Measurements from ENCODE around the gene IL18R1. TPM values are rescaled to one million over a fixed set of nuclear protein-coding genes. Genes with fewer than 3 reads are reported as not detected.

IL18R1 gene
- total and polyA plus RNA-seq, 4 donors: 7.5 to 63.5 (median 25.7) TPM

DNA sequence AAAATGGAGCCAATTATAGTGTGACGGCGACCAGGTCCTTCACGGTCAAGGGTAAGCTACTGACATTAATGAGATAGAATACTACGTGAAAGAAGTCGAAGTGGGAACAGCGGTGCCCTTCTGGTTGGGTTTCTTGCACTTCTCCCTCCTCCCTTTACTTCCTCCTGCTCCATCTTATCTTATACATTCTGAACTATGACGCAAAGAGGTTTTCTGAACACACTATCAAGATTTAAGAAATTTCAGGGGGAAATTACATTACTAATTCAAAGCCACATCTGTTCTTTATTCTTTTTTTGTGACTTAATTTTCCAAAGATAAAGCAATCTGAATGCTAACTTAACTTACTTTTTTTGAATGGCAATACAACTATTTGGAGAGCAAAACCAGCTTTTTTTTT, 14.8 kb upstream of the IL18R1 start:
- no peak overlapping the region for H3K27ac ChIP-seq (ENCODE audit: low read depth in 1 of 2, low read length in 1 of 2)
- peaks cover 0 to 4% (median 0%) of the 10 kb centered on the region in 4 donors for H3K36me3 ChIP-seq (ENCODE audit: control insufficient read depth in 4 of 4, insufficient read depth in 4 of 4, low read length in 4 of 4)
- ATAC-seq (ENCODE audit: insufficient read depth, low FRiP score): no peak
- H3K9me3 ChIP-seq (ENCODE audit: control insufficient read depth in 4 of 4, insufficient read depth in 3 of 4, low read length in 3 of 4): no peaks in the 10 kb centered on the region
- no peaks in the 10 kb centered on the region for H3K27me3 ChIP-seq (ENCODE audit: control insufficient read depth in 3 of 3, insufficient read depth in 3 of 3, low read length in 2 of 3)
- DNase-seq: no peak
- H3K4me3 ChIP-seq: no peak overlapping the region
- TF ChIP-seq, protein P1, sequence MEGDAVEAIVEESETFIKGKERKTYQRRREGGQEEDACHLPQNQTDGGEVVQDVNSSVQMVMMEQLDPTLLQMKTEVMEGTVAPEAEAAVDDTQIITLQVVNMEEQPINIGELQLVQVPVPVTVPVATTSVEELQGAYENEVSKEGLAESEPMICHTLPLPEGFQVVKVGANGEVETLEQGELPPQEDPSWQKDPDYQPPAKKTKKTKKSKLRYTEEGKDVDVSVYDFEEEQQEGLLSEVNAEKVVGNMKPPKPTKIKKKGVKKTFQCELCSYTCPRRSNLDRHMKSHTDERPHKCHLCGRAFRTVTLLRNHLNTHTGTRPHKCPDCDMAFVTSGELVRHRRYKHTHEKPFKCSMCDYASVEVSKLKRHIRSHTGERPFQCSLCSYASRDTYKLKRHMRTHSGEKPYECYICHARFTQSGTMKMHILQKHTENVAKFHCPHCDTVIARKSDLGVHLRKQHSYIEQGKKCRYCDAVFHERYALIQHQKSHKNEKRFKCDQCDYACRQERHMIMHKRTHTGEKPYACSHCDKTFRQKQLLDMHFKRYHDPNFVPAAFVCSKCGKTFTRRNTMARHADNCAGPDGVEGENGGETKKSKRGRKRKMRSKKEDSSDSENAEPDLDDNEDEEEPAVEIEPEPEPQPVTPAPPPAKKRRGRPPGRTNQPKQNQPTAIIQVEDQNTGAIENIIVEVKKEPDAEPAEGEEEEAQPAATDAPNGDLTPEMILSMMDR (IDR thresholded peaks at IDR 0.05; ENCODE audit: control extremely low read depth, extremely low read depth): no peak
- peaks cover 0 to 12% (median 3%) of the 10 kb centered on the region in 5 donors for H3K4me1 ChIP-seq (ENCODE audit: control insufficient read depth in 5 of 5, insufficient read depth in 5 of 5, low read length in 5 of 5)
- WGBS, 2 donors: 59 to 82% methylated on average over 7 of the region's 7 CpGs
- H3K9ac ChIP-seq (ENCODE audit: insufficient read depth in 1 of 2, low read length in 2 of 2): no peak overlapping the region

DNA sequence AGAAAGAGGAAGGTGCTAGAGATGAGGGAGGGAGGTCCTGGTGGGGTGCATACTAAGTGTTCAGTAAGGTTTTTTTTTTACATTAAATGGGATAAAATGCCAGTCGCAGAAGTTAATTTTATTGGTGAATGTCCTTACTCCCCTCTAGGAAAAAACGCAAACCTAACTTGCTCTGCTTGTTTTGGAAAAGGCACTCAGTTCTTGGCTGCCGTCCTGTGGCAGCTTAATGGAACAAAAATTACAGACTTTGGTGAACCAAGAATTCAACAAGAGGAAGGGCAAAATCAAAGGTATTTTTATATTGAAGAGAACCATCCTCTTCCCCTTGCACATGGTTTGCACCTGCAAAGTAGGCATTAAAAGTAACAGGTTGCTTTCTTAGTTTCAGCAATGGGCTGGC, 12.7 kb upstream of the IL18R1 start:
- H3K9me3 ChIP-seq (ENCODE audit: control insufficient read depth in 4 of 4, insufficient read depth in 3 of 4, low read length in 3 of 4): no peaks in the 10 kb centered on the region
- no peak overlapping the region for H3K27ac ChIP-seq (ENCODE audit: low read depth in 1 of 2, low read length in 1 of 2)
- ATAC-seq (ENCODE audit: insufficient read depth, low FRiP score): no peak
- H3K4me1 ChIP-seq (ENCODE audit: control insufficient read depth in 5 of 5, insufficient read depth in 5 of 5, low read length in 5 of 5): peaks cover 0 to 2% (median 0%) of the 10 kb centered on the region in 5 donors
- H3K36me3 ChIP-seq (ENCODE audit: control insufficient read depth in 4 of 4, insufficient read depth in 4 of 4, low read length in 4 of 4): peaks cover 0 to 4% (median 0%) of the 10 kb centered on the region in 4 donors
- H3K4me3 ChIP-seq: no peak overlapping the region
- H3K27me3 ChIP-seq (ENCODE audit: control insufficient read depth in 3 of 3, insufficient read depth in 3 of 3, low read length in 2 of 3): no peaks in the 10 kb centered on the region
- peak in 2 of 3 donors; percentile 34 to 70 for DNase-seq
- no peak overlapping the region for H3K9ac ChIP-seq (ENCODE audit: insufficient read depth in 1 of 2, low read length in 2 of 2)
- TF ChIP-seq, protein P1 (IDR thresholded peaks at IDR 0.05; ENCODE audit: control extremely low read depth, extremely low read depth): no peak
- WGBS, 2 donors: 54 to 82% methylated on average over 3 of the region's 3 CpGs

DNA sequence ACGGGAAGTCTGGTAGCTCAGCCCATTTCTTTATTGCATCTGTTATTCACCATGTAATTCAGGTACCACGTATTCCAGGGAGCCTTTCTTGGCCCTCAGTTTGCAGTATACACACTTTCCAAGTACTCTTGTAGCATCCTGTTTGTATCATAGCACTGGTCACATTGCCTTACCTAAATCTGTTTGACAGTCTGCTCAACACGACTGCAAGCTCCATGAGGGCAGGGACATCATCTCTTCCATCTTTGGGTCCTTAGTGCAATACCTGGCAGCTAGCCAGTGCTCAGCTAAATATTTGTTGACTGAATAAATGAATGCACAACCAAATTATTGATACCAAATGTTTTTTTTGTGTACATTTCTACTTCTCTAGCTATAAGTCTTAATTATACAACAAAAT, 11.2 kb upstream of the IL18R1 start:
- 94 to 97% methylated on average over 3 of the region's 3 CpGs for WGBS, 2 donors
- Histone ChIP-seq H3K27ac (ENCODE audit: low read depth in 1 of 2, low read length in 1 of 2) (no peak overlapping the region), H3K4me1 (ENCODE audit: control insufficient read depth in 5 of 5, insufficient read depth in 5 of 5, low read length in 5 of 5) (no peaks in the 10 kb centered on the region), H3K9me3 (ENCODE audit: control insufficient read depth in 4 of 4, insufficient read depth in 3 of 4, low read length in 3 of 4) (no peaks in the 10 kb centered on the region), H3K9ac (ENCODE audit: insufficient read depth in 1 of 2, low read length in 2 of 2) (no peak overlapping the region), H3K27me3 (ENCODE audit: control insufficient read depth in 3 of 3, insufficient read depth in 3 of 3, low read length in 2 of 3) (no peaks in the 10 kb centered on the region), H3K4me3 (no peak overlapping the region), H3K36me3 (ENCODE audit: control insufficient read depth in 4 of 4, insufficient read depth in 4 of 4, low read length in 4 of 4) (peaks cover 0 to 4% (median 0%) of the 10 kb centered on the region in 4 donors)
- no peak for DNase-seq
- TF ChIP-seq, protein P1 (IDR thresholded peaks at IDR 0.05; ENCODE audit: control extremely low read depth, extremely low read depth): no peak
- ATAC-seq (ENCODE audit: insufficient read depth, low FRiP score): no peak

DNA sequence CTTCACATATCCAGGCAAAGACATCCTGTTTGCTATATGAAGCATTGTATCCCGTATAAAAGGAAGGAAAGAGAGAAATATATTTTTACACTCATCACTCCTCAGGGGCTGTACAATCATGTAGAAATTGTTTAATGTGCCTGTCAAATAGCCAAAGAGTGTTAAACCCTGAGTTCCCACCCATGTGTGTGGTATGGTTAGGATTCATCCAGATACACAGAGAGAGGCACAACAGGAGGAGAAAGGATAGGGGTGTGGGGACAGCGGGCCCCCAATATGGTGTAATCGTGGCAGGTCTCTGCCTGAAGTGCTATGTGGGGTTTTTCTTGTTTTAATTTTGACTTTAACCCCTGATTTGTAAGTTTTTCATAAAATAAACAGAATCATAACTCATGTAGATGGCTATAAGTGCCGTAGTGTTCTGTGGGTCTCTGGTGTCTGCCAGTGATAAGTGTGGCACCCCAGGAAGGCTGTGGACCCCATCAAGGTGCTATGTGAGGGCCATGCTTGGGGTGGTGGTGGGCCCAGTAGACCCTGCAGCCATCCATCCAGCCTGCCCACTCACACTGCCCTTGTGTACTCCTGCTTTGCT, 10.2 kb upstream of the IL18R1 start:
- no peak overlapping the region for H3K27ac ChIP-seq (ENCODE audit: low read depth in 1 of 2, low read length in 1 of 2)
- no peak overlapping the region for H3K9ac ChIP-seq (ENCODE audit: insufficient read depth in 1 of 2, low read length in 2 of 2)
- TF ChIP-seq, protein P1 (IDR thresholded peaks at IDR 0.05; ENCODE audit: control extremely low read depth, extremely low read depth): no peak
- H3K9me3 ChIP-seq (ENCODE audit: control insufficient read depth in 4 of 4, insufficient read depth in 3 of 4, low read length in 3 of 4): no peaks in the 10 kb centered on the region
- H3K4me3 ChIP-seq: no peak overlapping the region
- DNase-seq: no peak
- 83 to 87% methylated on average over 4 of the region's 4 CpGs for WGBS, 2 donors
- no peak for ATAC-seq (ENCODE audit: insufficient read depth, low FRiP score)
- H3K36me3 ChIP-seq (ENCODE audit: control insufficient read depth in 4 of 4, insufficient read depth in 4 of 4, low read length in 4 of 4): peaks cover 0 to 4% (median 0%) of the 10 kb centered on the region in 4 donors
- H3K27me3 ChIP-seq (ENCODE audit: control insufficient read depth in 3 of 3, insufficient read depth in 3 of 3, low read length in 2 of 3): no peaks in the 10 kb centered on the region
- no peaks in the 10 kb centered on the region for H3K4me1 ChIP-seq (ENCODE audit: control insufficient read depth in 5 of 5, insufficient read depth in 5 of 5, low read length in 5 of 5)

Measured in lung (tissue), 12 donors.